Uterus (tissue), 4 donors: ENCODE measurements around the gene MLLT6. TPM values are rescaled to one million over a fixed set of nuclear protein-coding genes. Genes with fewer than 3 reads are reported as not detected.

Experiments
- DNase-seq, 2 donors: peaks; one replicate each; pipeline ENCODE4 v3.0.0-alpha.2; 2019 to 2020
- H3K27ac ChIP-seq, 2 donors: fragments of 200-600 bp; sonication (generic); 1 replicate in 1 of 2; 2 replicates in 1 of 2; pipeline ENCODE4 v1.5.1; 2016 to 2018
- H3K27me3 ChIP-seq, 2 donors: fragments of 200-600 bp; sonication (generic); one replicate each; pipeline ENCODE4 v1.5.1; 2018 to 2019; ENCODE audit warnings: control low read depth in 1 of 2
- H3K36me3 ChIP-seq, 2 donors: fragments of 200-600 bp; sonication (generic); one replicate each; pipeline ENCODE4 v1.5.1; 2019; ENCODE audit warnings: control low read depth in 1 of 2
- H3K4me1 ChIP-seq, 2 donors: fragments of 200-600 bp; sonication (generic); one replicate each; pipeline ENCODE4 v1.5.1; 2018 to 2019; ENCODE audit warnings: control low read depth in 1 of 2
- H3K4me3 ChIP-seq, 2 donors: fragments of 200-600 bp; sonication (generic); 1 replicate in 1 of 2; 2 replicates in 1 of 2; pipeline ENCODE4 v1.5.1; 2018 to 2019; ENCODE audit warnings: mild to moderate bottlenecking in 1 of 2
- H3K9me3 ChIP-seq, 2 donors: fragments of 200-600 bp; sonication (generic); one replicate each; pipeline ENCODE4 v1.5.1; 2019; ENCODE audit warnings: control low read depth in 1 of 2
- POLR2A ChIP-seq, 2 donors: fragments of 450-650 bp; IDR thresholded peaks; one replicate each; pipeline ENCODE4 v1.6.1; 2016; ENCODE audit warnings: antibody characterized with exemption in 2 of 2, mild to moderate bottlenecking in 1 of 2, moderate library complexity in 1 of 2
- intact Hi-C: fragments of 100-400 bp; cut with DNase I; formaldehyde crosslinking; loops from one replicate; pipeline ENCODE4 v1.15.1; 2023; ENCODE audit warnings: low total_unique reads
- total RNA-seq, 4 donors: library from RNA; depleted of rRNA in 3 of 4; stranded (reverse); fragments of >200 nt in 3 of 4; gene quantifications; one replicate each; pipeline versions ENCODE4 v1.1.0 to v1.2.4, GENCODE V29; 2014 to 2023
- TF ChIP-seq, protein P1 (sequence below), 4 experiments: fragments of 200-600 bp in 2 of 4; fragments of 450-650 bp in 2 of 4; sonication (generic) in 2 of 4; IDR thresholded peaks; one replicate each; pipeline ENCODE4 v1.5.1; 2016 to 2019; ENCODE audit warnings: antibody characterized with exemption in 4 of 4, mild to moderate bottlenecking in 2 of 4, moderate library complexity in 1 of 4
- donor health status: DM: yes; HTN: yes; CAD: no.

Gene MLLT6
- total RNA-seq, 4 donors from 2014 or later: 32.3 to 218 (median 60.3) TPM

DNA sequence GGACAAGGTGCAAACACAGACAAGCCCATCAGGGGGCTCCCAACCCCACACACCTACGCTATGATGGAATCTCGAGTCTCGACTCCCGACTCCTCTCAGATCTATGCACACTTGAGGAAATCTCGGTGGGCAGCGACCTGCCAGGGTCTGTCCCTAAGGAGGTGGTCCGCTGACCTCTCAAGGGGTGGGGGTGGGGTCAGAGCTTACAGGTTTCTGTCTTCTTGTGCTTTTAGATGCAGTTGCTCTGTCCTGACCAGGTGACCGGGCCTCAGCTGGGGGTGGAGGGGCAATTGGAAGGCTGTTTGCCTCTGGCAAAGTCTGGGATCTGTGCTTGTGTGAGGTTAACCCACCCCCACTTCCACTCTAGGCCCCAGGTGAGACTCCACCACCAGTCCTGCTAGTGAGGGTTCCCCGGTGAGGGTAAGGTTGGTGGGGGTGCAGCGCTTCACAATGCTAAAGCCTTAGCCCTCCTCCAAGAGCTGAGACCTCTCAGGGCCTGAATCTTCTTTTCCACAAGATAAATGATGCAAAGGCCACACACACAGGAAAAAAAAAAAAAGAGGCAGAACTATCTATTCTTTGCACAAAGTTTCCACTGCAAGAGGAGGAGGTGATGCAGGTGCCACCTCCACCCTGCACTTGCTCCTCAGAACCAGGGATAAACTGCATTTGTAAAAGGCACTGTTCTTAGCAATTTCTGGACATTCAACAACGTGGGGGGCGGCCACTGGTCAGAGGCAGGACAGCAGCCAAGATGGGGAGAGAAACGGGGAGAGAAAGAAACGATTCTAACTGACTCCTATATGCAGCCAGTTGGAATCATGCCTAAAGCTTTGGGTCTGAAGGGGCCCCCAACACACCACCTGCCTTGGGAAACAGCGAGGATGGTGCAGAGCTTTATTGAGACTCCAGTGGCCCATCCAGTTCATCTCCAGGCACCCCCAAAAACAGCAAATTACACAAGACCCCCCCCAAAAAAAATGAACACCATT, 29.2 kb downstream of the MLLT6 start:
- H3K9me3 ChIP-seq: no peaks in the 10 kb centered on the region
- H3K27ac ChIP-seq: no peak overlapping the region
- TF ChIP-seq, protein P1, sequence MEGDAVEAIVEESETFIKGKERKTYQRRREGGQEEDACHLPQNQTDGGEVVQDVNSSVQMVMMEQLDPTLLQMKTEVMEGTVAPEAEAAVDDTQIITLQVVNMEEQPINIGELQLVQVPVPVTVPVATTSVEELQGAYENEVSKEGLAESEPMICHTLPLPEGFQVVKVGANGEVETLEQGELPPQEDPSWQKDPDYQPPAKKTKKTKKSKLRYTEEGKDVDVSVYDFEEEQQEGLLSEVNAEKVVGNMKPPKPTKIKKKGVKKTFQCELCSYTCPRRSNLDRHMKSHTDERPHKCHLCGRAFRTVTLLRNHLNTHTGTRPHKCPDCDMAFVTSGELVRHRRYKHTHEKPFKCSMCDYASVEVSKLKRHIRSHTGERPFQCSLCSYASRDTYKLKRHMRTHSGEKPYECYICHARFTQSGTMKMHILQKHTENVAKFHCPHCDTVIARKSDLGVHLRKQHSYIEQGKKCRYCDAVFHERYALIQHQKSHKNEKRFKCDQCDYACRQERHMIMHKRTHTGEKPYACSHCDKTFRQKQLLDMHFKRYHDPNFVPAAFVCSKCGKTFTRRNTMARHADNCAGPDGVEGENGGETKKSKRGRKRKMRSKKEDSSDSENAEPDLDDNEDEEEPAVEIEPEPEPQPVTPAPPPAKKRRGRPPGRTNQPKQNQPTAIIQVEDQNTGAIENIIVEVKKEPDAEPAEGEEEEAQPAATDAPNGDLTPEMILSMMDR (IDR thresholded peaks at IDR 0.05): peak in 1 of 4 experiments; percentile 17
- no peak for TF ChIP-seq POLR2A (IDR thresholded peaks at IDR 0.05)
- H3K4me1 ChIP-seq: no peaks in the 10 kb centered on the region
- no peak for DNase-seq
- intact Hi-C loops: no loop called here
- H3K4me3 ChIP-seq: no peak overlapping the region
- no peaks in the 10 kb centered on the region for H3K36me3 ChIP-seq
- H3K27me3 ChIP-seq: no peaks in the 10 kb centered on the region

DNA sequence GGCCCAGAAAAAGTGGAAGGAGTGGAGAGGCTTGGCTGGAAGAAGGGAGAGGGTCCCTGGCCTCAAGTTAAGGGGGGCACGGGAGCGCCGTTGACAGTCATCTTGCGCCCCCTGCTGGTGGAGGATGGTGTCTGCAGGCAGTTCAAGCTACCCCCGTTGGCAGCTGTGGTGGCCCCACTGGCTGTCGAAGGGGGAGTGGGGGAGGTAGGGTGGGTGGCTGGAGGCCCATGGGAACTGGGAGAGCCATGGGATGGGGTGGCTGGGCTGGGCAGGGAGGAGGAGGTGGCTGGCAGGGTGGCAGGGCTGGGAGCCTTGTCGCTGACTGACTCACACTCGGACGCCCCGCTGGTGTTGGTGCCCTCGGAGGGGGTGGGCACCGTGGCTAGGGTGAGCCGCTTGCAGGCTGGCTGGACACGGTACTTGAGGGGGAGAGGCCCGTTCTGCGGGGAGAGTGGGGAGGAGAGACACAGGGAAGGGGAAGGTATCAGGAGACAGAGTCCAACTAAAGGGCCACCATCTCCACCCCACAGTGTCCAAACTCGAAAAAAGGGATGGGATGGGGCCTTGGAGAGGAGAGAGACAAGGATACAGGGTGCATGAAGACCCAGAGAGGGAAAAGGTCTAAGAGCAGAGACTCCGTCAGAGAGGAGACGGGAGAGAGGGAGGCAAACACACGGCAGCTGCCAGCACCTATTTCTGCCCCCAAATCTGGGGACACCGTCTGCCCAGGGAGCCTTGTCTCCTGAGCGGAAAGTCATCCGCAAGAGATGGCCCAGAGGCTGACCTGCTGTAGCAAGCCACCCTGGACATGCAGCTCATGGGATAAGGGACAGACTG, 30.3 kb downstream of the MLLT6 start:
- TF ChIP-seq POLR2A (IDR thresholded peaks at IDR 0.05): no peak
- TF ChIP-seq, protein P1 (IDR thresholded peaks at IDR 0.05): peak; percentile 87 to 98 (median 92)
- intact Hi-C loops: loop anchor here (5.0 kb wide), 1 partner anchor 58 kb away; no protein-coding TSS in a partner anchor
- Histone ChIP-seq H3K36me3 (no peaks in the 10 kb centered on the region), H3K4me3 (no peak overlapping the region), H3K27ac (peak overlapping the region in 1 of 2 donors; percentile 13), H3K9me3 (no peaks in the 10 kb centered on the region), H3K4me1 (no peaks in the 10 kb centered on the region), H3K27me3 (no peaks in the 10 kb centered on the region)
- DNase-seq: peak; percentile 62 to 69

DNA sequence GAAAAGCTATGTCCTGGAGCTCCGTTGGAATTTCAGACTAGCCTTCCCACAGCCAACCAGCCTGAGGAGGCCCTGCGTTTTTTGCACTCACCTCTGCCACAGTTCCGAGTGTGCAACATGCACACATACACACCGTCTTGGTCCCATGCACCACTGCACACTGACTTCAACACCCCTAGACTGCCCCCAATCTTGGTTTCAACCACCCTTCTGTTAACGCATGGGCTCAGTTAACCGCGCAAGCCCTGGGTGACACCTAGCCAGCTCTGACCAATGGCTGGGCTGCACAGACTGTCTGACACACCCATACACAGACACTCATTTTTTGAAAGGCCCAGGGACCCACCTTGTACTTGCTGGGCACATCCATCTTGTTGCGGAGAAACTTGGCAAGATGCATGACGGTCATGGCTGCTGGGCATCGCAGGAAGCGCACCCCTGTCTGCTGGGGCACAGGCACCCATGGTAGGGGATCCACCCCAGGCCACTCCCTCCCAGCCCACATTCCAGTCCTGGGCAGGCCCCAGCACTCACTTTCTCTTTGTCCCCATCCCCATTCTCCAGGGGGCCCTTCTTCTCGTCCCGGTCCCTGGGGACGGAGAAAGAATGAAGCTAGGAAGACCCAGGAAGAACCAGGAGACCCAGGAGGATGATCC, 33.1 kb downstream of the MLLT6 start:
- TF ChIP-seq POLR2A (IDR thresholded peaks at IDR 0.05): no peak
- TF ChIP-seq, protein P1 (IDR thresholded peaks at IDR 0.05): no peak
- Histone ChIP-seq H3K4me1 (peaks cover 4 to 13% of the 10 kb centered on the region in 2 donors), H3K27me3 (no peaks in the 10 kb centered on the region), H3K27ac (no peak overlapping the region), H3K4me3 (no peak overlapping the region), H3K36me3 (no peaks in the 10 kb centered on the region), H3K9me3 (no peaks in the 10 kb centered on the region)
- intact Hi-C loops: loop anchor here (5.0 kb wide), 1 partner anchor 61 kb away; no protein-coding TSS in a partner anchor
- no peak for DNase-seq

DNA sequence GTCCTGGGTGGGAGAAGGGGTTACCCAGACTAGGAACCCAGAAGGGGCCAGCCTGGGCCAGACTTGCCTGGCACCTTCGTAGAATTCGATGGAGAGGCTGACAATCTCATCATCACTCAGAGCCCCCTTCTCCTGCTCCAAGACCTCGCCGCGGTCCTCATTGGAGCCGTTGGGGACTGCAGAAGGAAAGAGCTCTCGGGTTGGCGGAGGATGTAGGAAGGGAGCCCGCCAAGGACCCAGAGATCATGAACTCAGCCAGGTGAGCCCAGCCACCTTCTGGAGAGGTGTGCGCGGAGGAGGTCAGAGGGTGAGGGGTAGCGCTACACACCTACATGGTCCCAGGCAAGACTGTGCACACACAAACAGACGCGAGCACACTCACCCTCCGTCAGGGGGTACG, 33.6 kb downstream of the MLLT6 start:
- peaks cover 4 to 13% of the 10 kb centered on the region in 2 donors for H3K4me1 ChIP-seq

More for the DNA sequence above, 33.6 kb downstream of the MLLT6 start:
- no peak overlapping the region for H3K4me3 ChIP-seq
- TF ChIP-seq, protein P1 (IDR thresholded peaks at IDR 0.05): no peak
- no peak for TF ChIP-seq POLR2A (IDR thresholded peaks at IDR 0.05)
- no peaks in the 10 kb centered on the region for H3K9me3 ChIP-seq
- H3K36me3 ChIP-seq: no peaks in the 10 kb centered on the region
- DNase-seq: no peak
- H3K27ac ChIP-seq: no peak overlapping the region
- no peaks in the 10 kb centered on the region for H3K27me3 ChIP-seq
- intact Hi-C loops: loop anchor here (5.0 kb wide), 1 partner anchor 61 kb away; no protein-coding TSS in a partner anchor
